ENCODE data around the gene PRRX2. TPM values are rescaled to one million over a fixed set of nuclear protein-coding genes. Genes with fewer than 3 reads are reported as not detected.

The PRRX2 gene
- total RNA-seq, 1 donor from 2014 or later, result 1.1 TPM

DNA sequence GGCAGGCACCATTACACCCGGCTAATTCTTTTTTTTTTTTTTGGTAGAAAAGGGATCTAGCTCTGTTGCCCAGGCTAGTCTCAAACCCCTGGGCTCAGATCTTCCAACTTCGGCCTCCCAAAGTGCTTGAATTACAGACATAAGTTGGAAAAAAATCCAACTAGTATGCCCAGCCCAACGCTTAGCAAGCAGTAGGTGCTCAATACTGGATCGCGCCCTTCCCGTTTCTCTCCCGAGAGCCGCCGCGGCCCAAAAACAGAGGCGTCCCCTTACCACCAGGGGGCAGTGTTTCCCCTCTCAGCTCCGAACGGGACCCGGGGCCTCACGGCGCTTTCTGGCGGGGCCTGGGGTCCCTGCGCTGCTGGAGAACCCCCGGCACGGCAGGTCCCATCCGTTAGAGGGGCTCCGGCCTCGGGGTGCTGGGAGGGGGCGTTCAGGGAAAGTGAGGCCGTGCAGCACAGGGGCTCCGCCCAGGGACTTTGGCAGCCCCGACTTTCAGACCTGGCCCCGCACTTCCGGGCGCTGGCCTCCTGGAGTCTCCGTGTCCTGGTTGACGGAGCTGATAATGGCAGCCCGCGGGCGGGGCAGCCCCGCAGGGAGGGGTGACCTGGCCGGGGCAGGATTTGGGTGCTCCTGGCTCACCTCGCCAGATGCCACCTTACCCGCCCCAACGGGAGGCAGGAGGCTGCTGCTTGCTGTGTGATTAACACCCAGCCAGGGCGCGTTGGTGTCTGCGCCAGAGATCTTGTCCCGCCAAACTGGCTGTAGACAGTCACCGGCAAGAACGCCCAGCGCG is 72.2 kb downstream of the PRRX2 start:
- peak overlapping the region; percentile 79 for H3K27ac ChIP-seq
- no peaks in the 10 kb centered on the region for H3K9me3 ChIP-seq
- DNase-seq, result peak; percentile 92
- ATAC-seq, result peak; percentile 97
- H3K4me1 ChIP-seq, result peaks cover 4% of the 10 kb centered on the region
- H3K36me3 ChIP-seq, result no peaks in the 10 kb centered on the region
- TF ChIP-seq, protein P1, sequence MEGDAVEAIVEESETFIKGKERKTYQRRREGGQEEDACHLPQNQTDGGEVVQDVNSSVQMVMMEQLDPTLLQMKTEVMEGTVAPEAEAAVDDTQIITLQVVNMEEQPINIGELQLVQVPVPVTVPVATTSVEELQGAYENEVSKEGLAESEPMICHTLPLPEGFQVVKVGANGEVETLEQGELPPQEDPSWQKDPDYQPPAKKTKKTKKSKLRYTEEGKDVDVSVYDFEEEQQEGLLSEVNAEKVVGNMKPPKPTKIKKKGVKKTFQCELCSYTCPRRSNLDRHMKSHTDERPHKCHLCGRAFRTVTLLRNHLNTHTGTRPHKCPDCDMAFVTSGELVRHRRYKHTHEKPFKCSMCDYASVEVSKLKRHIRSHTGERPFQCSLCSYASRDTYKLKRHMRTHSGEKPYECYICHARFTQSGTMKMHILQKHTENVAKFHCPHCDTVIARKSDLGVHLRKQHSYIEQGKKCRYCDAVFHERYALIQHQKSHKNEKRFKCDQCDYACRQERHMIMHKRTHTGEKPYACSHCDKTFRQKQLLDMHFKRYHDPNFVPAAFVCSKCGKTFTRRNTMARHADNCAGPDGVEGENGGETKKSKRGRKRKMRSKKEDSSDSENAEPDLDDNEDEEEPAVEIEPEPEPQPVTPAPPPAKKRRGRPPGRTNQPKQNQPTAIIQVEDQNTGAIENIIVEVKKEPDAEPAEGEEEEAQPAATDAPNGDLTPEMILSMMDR (IDR thresholded peaks at IDR 0.05), result peak; percentile 99
- intact Hi-C loops (cut with DNase I), result loop anchor here (5.0 to 10.0 kb wide), 2 partner anchors 50 to 93 kb away; partner anchors contain the start of gene ASB6
- H3K27me3 ChIP-seq, result peaks cover 8% of the 10 kb centered on the region
- peak overlapping the region; percentile 61 for H3K4me3 ChIP-seq

DNA sequence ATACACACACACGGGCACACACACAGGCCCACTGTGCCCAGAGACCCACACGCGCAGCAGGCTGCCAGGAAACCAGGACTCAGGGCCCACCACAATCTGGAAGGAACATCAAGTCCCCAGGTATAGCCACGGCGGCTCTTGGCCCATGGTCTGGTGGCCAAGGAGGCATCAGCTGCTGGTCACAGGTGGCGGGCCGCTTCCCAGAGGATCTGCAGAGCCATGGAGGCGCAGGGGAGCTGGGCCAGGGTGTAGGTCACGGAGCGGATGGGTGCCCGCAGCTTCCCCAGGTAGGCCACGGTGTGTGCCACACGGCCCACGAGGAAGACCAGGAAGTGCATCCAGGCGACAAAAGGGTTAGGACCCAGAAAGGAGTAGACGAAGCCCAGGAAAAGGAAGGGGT is 74.0 kb downstream of the PRRX2 start:
- Histone ChIP-seq H3K27ac (no peak overlapping the region), H3K4me1 (peaks cover 4% of the 10 kb centered on the region), H3K27me3 (peaks cover 8% of the 10 kb centered on the region), H3K36me3 (no peaks in the 10 kb centered on the region), H3K4me3 (no peak overlapping the region), H3K9me3 (no peaks in the 10 kb centered on the region)
- no peak for DNase-seq
- TF ChIP-seq, protein P1 (IDR thresholded peaks at IDR 0.05), result no peak
- ATAC-seq, result no peak
- intact Hi-C loops (cut with DNase I), result loop anchor here (5.0 to 10.0 kb wide), 2 partner anchors 48 to 95 kb away; partner anchors contain the start of gene ASB6

DNA sequence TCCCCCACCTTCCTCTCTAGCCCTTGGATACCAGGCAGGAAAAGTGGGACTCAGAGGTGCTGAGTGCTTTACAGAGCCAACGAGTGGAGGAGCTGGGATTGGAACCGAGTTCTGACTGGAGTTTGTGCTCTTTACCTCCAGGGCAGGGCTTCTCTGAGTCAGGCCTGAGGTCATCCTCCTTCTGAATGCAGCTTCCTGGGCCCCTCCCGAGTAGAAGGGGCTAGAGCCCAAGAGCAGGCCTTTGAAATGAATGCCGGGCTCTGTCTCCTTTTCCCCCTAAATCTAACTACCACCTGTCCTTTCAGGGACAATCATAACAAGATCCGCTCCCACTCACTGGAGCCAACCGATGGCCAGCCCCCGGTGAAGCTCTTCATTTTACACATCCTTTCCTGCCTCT is 74.7 kb downstream of the PRRX2 start:
- no peaks in the 10 kb centered on the region for H3K9me3 ChIP-seq
- no peaks in the 10 kb centered on the region for H3K36me3 ChIP-seq
- peaks cover 4% of the 10 kb centered on the region for H3K4me1 ChIP-seq
- no peak for ATAC-seq
- intact Hi-C loops (cut with DNase I), result no loop called here
- H3K27me3 ChIP-seq, result peaks cover 8% of the 10 kb centered on the region
- no peak for DNase-seq
- no peak overlapping the region for H3K4me3 ChIP-seq
- H3K27ac ChIP-seq, result no peak overlapping the region
- TF ChIP-seq, protein P1 (IDR thresholded peaks at IDR 0.05), result no peak

DNA sequence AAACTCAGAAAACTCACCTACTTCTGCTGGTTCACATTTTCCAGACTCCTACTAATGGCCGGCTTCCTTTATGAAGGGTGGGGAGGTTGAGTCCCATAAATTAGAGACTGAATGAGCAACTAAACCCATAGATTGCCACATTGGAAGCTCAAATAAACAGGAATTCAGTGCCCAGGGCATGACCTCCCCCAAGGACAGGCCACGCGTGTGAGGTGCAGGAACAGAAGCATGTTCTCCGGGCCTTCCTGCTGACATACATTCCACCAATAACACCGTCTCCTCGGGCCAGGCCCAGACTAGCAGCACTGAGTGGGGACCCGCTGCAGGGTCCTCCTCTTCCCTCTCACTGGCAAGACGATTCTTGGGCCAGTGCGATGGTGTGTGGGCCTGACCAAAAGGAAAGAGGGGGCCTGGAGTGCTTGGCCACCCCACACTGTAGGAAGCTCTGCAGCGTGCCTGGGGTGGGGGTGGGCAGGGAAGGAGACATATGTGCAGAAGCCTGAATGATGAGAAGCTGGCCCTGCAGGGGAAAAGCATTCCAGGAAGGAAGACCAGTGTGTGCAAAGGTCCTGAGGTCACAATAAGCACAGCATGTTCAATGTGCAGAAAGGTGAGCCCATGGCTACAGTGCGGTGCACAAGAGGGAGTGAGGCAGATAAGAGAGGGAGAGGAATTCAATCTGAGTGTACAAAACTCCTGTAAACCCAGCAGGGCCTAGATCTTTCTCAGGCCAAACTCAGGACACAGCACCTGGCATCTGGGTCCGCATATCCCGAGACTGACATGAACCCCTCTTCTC is 75.4 kb downstream of the PRRX2 start:
- no peak overlapping the region for H3K4me3 ChIP-seq
- ATAC-seq (no peak), DNase-seq (no peak)
- no peak overlapping the region for H3K27ac ChIP-seq
- no peaks in the 10 kb centered on the region for H3K36me3 ChIP-seq
- H3K9me3 ChIP-seq, result no peaks in the 10 kb centered on the region
- TF ChIP-seq, protein P1 (IDR thresholded peaks at IDR 0.05), result no peak
- H3K4me1 ChIP-seq, result peaks cover 4% of the 10 kb centered on the region
- intact Hi-C loops (cut with DNase I), result no loop called here
- peaks cover 8% of the 10 kb centered on the region for H3K27me3 ChIP-seq

DNA sequence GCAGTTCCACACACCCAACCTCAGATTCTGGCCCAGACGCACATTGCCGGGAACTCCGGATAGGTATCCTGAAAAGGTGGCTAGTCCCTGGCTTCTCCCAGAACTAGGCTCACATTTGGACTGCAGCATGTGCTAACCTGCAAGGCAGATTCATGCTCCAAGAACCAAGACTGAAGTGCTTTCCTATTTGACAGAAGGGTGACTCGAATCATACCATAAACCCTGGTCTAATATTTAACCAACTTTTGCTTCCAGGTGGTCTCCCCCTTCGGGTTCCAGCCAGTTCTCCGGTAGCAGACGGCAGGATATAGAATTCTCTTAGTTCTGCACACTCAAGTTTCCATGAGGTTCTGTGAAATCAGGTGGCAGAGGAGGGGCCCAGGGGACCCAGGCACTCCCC is 79.8 kb downstream of the PRRX2 start:
- H3K27me3 ChIP-seq, result no peaks in the 10 kb centered on the region
- DNase-seq (no peak), ATAC-seq (no peak)
- H3K4me1 ChIP-seq, result no peaks in the 10 kb centered on the region
- no peak overlapping the region for H3K27ac ChIP-seq
- no peaks in the 10 kb centered on the region for H3K9me3 ChIP-seq
- no peak overlapping the region for H3K4me3 ChIP-seq
- intact Hi-C loops (cut with DNase I), result no loop called here
- TF ChIP-seq, protein P1 (IDR thresholded peaks at IDR 0.05), result no peak
- no peaks in the 10 kb centered on the region for H3K36me3 ChIP-seq
